Hindlimb muscle (tissue), 1 donor: Measurements from ENCODE around the gene BCAS3. TPM values are rescaled to one million over a fixed set of nuclear protein-coding genes. Genes with fewer than 3 reads are reported as not detected.
"Not testable (repeated sequence)": the region's sequence is repeated elsewhere in the genome, so short reads cannot be mapped to it uniquely, and the experiment has no call there.

Experiments used
- DNase-seq: peaks from one replicate; pipeline ENCODE4 v3.0.0-alpha.2; 2013
- polyA plus RNA-seq: library from polyadenylated mRNA; unstranded; fragments of 120-200 nt; gene quantifications from one replicate; pipeline ENCODE4 v1.2.1, GENCODE V29; 2013; ENCODE audit not compliant: insufficient read length

The BCAS3 gene
- polyA plus RNA-seq, 1 donor, result 9.2 TPM

DNA sequence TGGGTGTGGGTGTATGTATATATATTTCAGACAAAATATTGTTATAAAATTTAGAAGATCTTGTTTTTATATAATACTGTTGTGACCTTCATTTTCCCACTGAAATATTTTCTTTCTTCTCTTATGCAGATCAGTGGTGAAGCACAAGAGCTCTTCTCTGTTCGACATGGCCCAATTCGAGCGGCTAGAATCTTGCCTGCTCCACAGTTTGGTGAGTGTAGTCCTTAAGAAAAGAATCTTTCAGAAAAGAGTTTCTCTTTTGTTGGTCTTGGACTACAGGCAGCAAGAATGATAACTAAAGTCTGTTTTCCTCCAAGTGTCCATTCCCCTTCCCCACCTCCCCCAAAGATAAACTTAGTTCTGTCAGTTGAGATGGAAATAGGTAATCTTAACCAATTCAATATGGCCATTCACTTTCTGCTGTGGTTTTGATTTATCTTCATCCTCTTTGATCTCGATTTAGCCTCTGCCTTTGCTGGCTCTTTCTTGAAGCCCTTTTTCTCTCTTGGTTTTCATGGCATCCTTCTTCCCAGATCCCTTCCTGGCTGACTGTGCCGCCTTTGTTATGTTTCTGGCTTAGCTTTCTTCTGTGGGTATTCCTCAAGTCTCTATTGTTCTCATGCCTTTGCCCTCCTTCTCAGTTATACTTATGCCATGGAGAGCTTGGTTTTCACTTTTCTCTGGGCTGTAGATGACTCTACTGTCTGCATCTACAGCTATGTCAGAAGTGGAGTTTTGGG is 69.6 kb downstream of the BCAS3 start:
- no peak for DNase-seq

DNA sequence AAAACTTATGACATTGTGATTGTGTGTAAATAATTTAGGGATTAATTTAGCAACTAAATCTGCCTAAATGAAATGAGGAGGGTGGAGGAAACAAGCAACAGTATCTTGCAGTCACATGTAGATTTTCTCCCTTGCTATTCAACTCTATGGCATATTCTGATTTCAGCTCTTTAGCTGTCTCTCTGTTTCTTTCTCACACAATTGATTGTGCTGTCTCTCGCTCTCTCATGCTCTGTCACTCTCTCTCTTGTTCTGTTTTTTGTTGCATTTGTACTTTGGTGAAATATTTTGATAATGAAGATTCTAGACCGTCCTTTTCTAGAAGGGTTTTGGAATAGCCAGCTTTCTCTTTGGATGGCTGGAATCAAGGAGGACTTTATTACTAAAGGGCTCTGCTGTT is 70.6 kb downstream of the BCAS3 start:
- no peak for DNase-seq

DNA sequence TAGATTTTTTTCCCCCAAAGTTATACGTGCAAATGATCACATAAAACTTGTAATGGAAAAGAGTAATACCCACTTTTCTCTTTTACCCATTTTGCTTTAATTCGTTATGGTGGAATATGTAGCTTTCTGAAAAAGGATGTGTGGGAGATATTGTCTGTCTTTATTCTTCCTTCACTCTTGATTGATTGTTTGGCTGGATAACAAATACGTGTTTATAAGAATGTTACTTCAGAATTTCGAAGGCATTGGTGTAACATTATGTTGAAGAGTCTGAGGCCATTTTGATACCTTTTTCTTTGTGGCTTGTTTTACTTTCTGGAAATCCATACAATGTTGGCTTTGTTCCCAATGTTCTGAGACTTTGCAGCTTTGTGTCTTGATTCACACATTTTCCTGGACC is 71.4 kb downstream of the BCAS3 start:
- no peak for DNase-seq

DNA sequence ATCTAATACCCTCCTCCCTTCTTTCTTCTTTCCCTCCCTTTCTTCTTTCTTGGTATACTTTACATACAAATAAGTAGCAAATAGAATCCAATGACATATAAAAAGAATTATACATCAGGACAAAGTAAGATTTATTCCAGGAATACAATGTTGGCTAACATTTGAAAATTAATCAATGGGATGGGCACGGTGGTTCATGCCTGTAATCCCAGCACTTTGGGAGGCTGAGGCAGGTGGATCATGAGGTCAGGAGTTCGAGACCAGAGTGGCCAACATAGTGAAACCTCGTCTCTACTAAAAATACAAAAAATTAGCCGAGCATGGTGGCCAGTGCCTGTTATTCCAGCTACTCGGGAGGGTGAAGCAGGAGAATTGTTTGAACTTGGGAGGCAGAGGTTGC is 72.1 kb downstream of the BCAS3 start:
- no peak for DNase-seq

DNA sequence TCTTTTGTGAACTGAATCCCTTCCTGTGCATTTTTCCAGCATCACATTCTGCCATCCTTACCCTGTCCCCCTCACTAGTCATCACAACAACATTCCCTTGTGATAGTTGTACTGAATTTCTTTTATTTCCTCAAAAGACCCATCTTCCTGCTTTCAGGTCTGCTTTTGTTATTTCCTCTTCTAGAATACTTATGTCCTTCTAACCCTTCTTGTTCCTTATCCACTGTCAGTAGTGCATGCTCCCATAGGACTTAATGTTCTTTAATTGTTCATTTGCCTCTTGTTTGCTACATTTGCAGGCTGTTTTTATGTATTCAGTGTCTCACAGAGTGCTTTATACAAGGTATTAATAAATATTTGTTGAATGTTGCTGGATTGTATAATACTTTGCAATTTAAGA is 73.0 kb downstream of the BCAS3 start:
- no peak for DNase-seq

DNA sequence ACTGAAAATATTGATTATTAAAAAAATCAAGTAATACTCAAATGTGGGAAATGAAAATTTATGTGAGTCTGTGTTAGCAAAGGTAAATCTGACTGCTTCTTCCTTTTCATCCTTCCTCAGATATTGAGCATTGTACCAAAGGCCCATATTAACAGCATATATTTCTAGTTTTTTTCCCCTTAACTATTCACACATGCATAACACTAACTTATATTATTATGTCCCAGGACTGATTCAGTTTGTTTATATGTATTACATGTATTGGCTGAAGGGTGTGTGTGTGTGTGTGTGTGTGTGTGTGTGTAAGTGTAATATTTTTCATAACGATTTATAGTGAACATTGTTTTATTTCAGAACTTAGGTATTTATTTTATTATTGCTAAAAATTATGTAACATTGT is 74.2 kb downstream of the BCAS3 start:
- DNase-seq, result no peak

DNA sequence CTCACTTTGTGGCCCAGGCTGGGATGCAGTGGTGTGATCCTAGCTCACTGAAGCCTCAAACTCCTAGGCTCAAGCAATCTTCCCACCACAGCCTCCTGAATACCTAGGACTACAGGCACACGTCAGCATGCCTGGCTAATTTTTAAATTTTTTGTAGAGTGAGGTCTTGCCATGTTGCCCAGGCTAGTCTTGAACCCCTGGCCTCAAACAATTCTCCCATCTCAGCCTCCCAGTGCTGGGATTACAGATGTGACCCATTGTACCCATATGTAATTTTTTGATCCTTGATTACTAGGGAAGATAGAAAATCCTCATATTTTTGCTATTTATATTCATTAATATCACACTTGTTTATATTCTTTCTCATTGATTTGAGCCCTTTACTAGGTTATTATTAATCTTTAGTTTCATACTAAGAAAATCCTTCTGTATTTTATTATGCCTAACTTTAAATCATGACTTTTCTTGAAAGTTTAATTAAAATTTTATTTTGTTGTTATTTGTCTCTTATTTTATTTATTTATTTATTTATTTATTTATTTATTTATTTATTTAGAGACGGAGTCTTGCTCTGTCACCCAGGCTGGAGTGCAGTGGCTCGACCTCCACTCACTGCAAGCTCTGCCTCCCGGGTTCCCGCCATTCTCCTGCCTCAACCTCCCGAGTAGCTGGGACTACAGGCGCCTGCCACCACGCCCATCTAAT is 75.4 kb downstream of the BCAS3 start:
- no peak for DNase-seq

DNA sequence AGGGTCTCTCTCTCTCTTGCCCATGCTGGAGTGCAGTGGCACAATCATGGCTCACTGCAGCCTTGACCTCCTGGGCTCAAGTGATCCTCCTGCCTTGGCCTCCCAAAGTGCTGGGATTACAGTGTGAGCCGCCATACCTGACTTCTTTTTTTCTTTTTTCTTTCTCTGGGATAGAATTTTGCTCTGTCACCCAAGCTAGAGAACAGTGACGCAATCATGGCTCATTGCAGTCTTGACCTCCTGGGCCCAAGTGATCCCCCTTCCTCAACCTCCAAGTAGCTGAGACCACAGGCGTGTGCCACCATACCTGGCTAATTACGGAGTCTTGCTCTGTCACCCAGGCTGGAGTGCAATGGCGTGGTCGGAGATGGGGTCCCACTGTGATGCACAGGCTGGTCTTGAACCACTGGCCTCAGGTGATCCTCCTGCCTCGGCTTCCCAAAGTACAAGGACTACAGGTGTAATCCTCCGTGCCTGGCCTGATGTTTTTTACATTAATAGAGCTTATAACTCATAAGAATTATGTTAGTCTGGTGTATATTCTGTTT is 76.5 kb downstream of the BCAS3 start:
- no peak for DNase-seq

DNA sequence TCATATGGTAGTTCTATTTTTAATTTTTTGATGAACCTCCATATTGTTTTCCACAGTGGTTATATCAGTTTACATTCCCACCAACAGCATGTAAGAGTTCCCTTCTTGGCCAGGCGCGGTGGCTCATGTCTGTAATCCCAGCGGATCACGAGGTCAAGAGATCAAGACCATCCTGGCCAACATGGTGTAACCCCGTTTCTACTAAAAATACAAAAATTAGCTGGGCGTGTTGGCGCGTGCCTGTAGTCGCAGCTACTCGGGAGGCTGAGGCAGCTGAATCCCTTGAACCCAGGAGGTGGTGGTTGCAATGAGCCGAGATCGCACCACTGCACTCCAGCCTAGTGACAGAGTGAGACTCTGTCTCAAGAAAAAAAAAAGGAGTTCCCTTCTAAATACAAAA is 79.1 kb downstream of the BCAS3 start:
- DNase-seq, result not testable (repeated sequence)

DNA sequence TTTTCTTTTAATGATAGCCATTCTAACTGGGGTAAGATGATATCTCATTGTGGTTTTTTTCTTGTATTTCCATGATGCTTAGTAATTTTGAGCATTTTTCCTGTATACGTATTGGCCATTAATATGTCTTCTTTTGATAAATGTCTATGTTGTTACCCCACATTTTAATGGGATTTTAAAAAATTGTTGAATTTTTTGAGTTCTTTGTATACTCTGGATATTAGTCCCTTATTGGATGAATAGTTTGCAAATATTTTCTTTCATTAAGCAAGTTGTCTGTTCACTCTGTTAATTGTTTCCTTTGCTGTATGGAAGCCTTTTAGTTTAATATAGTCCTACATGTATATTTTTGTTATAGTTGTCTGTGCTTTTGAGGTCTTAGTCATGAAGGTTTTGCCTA is 79.8 kb downstream of the BCAS3 start:
- no peak for DNase-seq

DNA sequence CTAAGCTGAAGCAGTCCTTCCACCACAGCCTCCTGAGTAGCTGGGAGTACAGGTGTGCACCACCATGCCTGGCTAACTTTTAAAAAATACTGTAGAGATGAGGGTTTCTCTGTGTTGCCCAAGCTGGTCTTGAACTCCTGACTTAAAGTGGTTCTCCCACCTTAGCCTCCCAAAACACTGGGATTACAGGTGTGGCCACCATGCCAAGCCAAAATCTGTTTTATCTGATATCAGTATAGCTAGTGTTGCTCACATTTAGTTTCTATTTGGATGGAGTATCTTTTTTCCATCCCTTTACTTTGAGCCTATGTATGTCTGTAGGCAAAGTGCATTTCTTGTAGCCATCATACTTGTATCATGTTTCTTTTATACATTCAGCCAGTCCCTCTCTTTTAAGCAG is 82.1 kb downstream of the BCAS3 start:
- DNase-seq, result no peak

DNA sequence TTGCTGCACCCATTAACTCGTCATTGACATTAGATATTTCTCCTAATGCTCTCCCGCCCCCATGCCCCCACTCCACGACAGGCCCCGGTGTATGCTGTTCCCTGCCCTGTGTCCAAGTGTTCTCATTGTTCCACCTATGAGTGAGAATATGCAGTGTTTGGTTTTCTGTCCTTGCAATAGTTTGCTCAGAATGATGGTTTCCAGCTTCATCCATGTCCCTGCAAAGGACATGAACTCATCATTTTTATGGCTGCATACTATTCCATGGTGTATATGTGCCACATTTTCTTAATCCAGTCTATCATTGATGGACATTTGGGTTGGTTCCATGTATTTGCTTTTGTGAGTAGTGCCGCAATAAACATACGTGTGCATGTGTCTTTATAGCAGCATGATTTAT is 83.7 kb downstream of the BCAS3 start:
- not testable (repeated sequence) for DNase-seq

DNA sequence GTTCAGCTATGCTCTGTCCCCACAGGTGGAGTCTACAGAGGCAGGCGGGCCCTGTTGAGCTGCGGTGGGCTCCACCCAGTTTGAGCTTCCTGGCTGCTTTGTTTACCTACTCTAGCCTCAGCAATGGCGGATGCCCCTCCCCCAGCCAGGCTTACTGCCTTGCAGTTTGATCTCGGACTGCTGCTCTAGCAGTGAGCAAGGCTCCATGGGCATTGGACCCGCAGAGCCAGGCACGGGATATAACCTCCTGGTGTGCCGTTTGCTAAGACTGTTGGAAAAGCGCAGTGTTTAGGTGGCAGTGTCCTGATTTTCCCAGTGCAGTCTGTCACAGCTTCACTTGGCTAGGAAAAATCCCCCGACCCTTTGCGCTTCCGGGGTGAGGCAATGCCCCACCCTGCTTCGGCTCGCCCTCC is 89.1 kb downstream of the BCAS3 start:
- no peak for DNase-seq

DNA sequence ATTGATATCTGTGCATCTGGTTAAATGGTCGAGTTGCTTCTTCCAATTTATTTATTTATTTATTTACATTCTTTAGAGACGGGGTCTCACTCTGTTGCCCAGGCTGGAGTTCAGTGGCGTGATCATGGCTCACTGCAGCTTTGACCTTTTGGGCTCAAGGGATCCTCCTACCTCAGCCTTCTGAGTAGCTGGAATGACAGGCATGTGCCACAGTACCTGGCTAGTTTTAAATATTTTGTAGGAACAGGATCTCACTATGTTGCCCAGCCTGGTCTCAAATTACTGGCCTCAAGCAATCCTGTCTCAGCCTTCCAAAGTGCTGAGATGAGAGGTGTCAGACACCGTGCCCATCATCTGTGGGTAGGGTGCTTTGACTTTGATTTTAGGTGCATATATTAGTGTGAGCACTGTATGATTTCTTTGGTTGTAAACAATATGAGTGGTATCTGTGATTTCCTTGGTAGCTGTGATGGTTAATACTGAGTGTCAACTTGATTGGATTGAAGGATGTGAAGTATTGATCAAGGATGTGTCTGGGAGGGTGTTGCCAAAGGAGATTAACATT is 90.2 kb downstream of the BCAS3 start:
- DNase-seq, result no peak

DNA sequence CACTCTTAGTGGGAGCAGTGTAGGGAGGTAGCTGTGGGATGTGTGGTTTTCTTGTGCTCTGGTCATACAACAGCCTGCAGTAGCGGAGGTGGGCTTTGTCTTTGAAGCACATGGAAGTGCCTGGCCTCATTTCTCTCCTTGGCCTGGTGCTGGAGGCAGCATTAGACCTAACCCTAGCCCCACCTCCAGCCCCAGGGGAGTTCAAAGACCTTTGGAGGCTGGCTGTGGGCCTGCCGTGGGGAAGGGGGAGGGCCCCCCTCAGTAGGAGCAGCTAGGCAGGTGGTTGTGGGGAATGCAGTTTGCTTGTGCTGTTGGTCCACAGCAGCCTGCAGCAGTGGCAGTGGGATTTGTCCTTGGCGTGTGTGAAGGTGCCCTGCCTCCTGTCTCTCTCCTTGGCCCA is 91.7 kb downstream of the BCAS3 start:
- no peak for DNase-seq

DNA sequence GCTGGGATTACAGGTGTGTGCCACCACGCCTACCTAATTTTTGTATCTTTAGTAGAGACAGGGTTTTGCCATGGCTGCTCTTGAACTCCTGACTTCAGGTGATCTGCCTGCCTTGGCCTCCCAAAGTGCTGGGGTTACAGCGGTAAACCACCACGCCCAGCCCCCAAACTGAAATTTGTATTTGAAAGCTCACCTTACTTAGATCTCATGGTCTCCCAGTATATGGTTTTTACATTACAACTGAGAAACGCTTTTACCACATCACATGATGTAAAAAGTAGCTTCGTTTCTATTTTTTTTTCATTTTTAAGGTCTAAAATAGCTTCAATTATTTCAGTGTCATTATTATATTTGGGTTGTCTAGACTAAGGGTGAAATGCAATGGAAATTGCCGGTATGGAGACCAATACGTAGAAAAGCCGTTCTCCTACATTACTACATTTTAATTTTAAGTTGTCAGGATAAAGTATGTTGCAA is 93.3 kb downstream of the BCAS3 start:
- DNase-seq, result no peak

DNA sequence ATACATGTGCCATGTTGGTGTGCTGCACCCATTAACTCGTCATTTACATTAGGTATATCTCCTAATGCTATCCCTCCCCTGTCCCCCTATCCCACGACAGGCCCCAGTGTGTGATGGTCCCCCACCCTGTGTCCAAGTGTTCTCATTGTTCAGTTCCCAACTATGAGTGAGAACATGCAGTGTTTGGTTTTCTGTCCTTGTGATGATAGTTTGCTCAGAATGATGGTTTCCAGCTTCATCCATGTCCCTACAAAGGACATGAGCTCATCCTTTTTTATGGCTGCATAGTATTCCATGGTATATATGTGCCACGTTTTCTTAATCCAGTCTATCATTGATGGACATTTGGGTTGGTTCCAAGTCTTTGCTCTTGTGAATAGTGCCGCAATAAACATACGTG is 94.0 kb downstream of the BCAS3 start:
- not testable (repeated sequence) for DNase-seq

DNA sequence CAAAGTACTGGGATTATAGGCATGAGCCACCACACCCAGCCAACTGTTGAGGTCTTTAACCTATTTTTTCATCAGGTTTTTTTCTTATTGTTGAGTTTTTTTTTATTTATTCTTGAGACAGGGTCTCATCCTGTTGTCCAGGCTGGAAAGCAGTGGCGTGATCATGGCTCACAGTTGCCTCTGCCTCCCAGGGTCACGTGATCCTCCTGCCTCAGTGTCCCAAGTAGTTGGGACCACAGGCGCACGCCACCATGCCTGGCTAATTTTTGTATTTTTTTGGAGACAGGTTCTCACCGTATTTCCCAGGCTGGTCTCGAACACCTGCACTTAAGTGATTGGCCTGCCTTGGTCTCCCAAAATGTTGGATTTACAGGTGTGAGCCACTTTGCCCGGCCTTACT is 95.9 kb downstream of the BCAS3 start:
- DNase-seq, result no peak

DNA sequence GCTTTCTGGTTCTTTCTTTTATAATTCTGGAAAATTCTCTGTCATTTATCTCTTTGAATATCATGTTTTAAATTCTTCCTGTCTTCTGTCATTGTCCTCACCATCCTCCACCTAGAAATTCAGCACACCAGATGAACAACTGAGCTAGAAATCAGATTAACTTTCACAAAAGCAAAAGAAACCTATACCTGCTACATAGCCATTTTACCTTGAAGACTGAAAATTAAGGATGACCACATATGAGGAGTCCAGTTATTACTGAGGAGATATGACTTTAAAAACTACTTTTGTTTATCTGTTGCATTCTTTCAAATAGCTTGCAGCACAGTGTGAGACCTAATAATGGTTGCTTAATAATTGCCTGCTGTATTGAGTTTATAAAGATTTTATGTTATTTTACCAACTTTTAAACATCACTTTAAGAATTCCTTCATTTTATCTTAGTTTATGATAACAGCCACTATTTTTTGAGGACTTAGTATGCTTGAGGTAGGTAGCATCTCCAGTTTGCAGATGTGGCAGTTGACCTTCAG is 104.3 kb downstream of the BCAS3 start:
- no peak for DNase-seq

DNA sequence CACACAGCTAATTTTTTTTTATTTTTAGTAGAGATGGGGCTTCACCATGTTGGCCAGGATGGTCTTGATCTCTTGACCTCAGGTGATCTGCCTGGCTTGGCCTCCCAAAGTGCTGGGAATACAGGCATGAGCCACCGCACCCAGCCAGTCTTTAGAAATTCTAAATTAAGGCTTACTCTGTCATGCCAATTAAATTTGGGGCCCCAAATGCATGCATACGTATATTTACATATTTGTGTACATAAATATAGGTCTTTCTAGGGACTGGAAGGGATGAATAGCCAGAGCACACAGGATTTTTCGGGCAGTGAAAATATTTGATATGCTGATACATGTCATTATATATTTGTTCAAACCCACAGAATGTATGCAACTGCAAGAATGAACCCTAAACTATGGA is 105.1 kb downstream of the BCAS3 start:
- no peak for DNase-seq

DNA sequence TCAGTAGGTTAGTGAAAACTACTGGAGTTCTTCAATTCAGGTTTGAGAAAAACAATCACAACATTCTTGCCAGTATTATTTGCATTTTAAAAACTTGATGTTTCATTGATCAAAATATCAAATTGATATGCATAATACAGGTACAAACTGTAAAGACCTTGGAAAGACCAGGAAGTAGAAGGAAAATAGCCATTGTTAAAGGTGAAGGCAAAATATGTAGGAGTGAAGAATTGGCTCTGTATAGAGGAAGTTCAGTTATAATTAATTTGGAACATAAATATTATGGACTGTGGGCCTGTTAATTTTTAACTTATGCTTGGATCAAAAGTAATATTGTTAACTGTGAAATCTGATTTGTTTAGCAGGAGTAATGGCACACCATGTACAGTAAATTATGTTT is 112.6 kb downstream of the BCAS3 start:
- no peak for DNase-seq

DNA sequence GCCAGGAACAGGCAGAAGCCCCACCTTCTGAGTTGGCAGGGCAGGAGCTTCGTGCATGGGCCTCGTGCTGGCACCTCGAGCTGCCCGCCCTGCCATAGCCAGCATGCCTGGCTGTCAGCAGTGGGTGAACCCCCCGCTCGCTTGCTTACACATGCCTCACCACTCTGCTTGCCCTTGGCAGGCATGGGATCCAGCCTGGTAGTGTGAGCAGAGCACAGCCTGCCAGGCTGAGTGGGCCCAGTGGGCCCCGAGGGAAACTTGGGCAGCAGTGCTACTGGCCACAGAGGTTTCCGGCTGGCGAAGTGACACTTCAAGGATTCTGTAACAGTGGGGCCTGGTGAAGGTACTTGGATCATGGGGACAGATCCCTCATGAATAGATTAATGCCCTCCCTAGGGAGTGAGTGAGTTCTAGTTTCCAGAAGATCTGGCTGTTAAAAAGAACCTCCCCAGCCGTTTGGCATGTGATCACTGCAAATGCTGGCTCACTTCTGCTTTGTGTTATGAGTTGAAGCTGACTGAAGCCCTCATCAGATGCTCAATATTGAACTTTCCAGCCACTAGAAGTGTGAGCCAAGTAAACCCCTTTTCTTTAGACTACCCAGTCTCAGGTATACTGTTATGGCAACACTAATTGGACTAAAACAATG is 114.7 kb downstream of the BCAS3 start:
- no peak for DNase-seq

DNA sequence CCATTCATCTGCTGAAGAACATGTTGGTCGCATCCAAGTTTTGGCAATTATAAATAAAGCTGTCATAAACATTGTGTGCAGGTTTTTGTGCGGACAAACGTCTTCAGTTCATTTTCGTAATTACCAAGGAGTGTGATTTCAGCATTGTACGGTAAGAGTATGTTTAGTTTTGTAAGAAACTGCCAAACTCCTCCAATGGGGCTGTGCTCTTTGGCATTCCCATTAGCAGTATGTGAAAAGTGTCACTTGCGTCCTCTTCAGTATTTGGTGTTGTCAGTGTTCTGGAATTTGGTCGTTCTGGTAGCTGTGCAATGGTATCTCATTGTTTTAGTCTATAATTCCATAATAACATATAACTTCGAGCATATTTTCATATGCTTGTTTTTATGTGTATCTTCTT is 120.9 kb downstream of the BCAS3 start:
- DNase-seq, result no peak
